ENCODE measurements around the gene TTLL5. TPM values are rescaled to one million over a fixed set of nuclear protein-coding genes. Genes with fewer than 3 reads are reported as not detected.

The TTLL5 gene
- polyA plus RNA-seq, 2 donors, result 10.5 to 10.6 TPM

DNA sequence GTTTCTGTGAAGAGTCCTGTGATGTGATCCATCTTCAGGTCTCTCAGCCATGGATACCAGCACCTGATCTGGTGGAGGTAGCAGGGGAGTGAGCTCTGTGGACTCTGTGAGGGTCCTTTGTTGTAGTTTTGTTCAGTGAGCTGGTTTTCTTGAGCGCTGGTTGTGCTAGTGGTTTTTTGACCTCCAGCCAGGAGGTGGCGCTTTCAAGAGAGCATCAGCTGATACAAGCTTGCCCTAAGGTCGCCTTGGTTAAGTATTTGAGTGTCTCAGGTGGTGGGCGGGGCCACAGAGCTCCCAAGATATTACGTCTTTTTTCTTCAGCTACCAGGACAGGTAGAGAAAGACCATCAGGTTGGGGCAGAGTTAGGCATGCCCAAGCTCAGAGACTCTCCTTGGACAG, 139.7 kb downstream of the TTLL5 start:
- Histone ChIP-seq H3K4me1 (ENCODE audit: control insufficient read depth in 2 of 2, insufficient read depth in 2 of 2, low read length in 1 of 2) (no peaks in the 10 kb centered on the region), H3K27ac (ENCODE audit: low read depth in 2 of 2, low read length in 1 of 2) (no peak overlapping the region), H3K27me3 (ENCODE audit: control insufficient read depth in 1 of 2, insufficient read depth in 2 of 2, low read length in 2 of 2) (no peaks in the 10 kb centered on the region)

DNA sequence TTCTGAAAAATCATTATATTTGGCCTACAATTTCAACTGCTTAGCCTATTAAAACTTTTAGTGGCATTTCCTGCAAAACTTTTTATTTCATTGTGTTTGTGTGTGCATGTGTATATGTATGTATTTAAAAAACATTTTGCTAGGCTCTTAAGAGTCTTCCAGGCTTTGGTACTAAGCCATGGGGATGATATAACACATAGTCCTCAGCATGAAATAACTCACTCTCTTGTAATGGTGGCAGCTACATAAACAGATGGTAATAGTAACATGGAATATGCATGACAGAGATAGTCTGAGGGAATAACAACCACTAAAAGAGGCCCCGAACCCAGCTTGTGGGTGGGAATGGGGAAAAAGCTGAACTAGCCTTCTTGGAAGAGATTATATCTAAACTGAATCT, 141.4 kb downstream of the TTLL5 start:
- Histone ChIP-seq H3K36me3 (ENCODE audit: control insufficient read depth in 2 of 2, insufficient read depth in 2 of 2, low read length in 1 of 2) (no peaks in the 10 kb centered on the region), H3K4me1 (ENCODE audit: control insufficient read depth in 2 of 2, insufficient read depth in 2 of 2, low read length in 1 of 2) (no peaks in the 10 kb centered on the region), H3K27me3 (ENCODE audit: control insufficient read depth in 1 of 2, insufficient read depth in 2 of 2, low read length in 2 of 2) (no peaks in the 10 kb centered on the region), H3K4me3 (ENCODE audit: low read depth in 1 of 2, low read length in 2 of 2) (no peak overlapping the region), H3K9me3 (ENCODE audit: control insufficient read depth in 2 of 2, insufficient read depth in 1 of 2, low read depth in 1 of 2, low read length in 1 of 2) (no peaks in the 10 kb centered on the region), H3K27ac (ENCODE audit: low read depth in 2 of 2, low read length in 1 of 2) (no peak overlapping the region)
- 93 to 94% methylated on average over 1 of the region's 1 CpG for WGBS, 2 donors

More for the DNA sequence above, 139.7 kb downstream of the TTLL5 start:
- no peaks in the 10 kb centered on the region for H3K36me3 ChIP-seq (ENCODE audit: control insufficient read depth in 2 of 2, insufficient read depth in 2 of 2, low read length in 1 of 2)
- 92 to 97% methylated on average over 5 of the region's 5 CpGs for WGBS, 2 donors
- no peaks in the 10 kb centered on the region for H3K9me3 ChIP-seq (ENCODE audit: control insufficient read depth in 2 of 2, insufficient read depth in 1 of 2, low read depth in 1 of 2, low read length in 1 of 2)
- H3K4me3 ChIP-seq (ENCODE audit: low read depth in 1 of 2, low read length in 2 of 2), result no peak overlapping the region

- Histone ChIP-seq H3K36me3 (ENCODE audit: control insufficient read depth in 2 of 2, insufficient read depth in 2 of 2, low read length in 1 of 2) (no peaks in the 10 kb centered on the region), H3K27me3 (ENCODE audit: control insufficient read depth in 1 of 2, insufficient read depth in 2 of 2, low read length in 2 of 2) (no peaks in the 10 kb centered on the region), H3K4me3 (ENCODE audit: low read depth in 1 of 2, low read length in 2 of 2) (no peak overlapping the region), H3K9me3 (ENCODE audit: control insufficient read depth in 2 of 2, insufficient read depth in 1 of 2, low read depth in 1 of 2, low read length in 1 of 2) (no peaks in the 10 kb centered on the region), H3K27ac (ENCODE audit: low read depth in 2 of 2, low read length in 1 of 2) (no peak overlapping the region), H3K4me1 (ENCODE audit: control insufficient read depth in 2 of 2, insufficient read depth in 2 of 2, low read length in 1 of 2) (no peaks in the 10 kb centered on the region)
- 71 to 79% methylated on average over 5 of the region's 5 CpGs for WGBS, 2 donors
Measured at GRCh38 chr14:75803765-75804164, 142.7 kb downstream of the TTLL5 start.

DNA sequence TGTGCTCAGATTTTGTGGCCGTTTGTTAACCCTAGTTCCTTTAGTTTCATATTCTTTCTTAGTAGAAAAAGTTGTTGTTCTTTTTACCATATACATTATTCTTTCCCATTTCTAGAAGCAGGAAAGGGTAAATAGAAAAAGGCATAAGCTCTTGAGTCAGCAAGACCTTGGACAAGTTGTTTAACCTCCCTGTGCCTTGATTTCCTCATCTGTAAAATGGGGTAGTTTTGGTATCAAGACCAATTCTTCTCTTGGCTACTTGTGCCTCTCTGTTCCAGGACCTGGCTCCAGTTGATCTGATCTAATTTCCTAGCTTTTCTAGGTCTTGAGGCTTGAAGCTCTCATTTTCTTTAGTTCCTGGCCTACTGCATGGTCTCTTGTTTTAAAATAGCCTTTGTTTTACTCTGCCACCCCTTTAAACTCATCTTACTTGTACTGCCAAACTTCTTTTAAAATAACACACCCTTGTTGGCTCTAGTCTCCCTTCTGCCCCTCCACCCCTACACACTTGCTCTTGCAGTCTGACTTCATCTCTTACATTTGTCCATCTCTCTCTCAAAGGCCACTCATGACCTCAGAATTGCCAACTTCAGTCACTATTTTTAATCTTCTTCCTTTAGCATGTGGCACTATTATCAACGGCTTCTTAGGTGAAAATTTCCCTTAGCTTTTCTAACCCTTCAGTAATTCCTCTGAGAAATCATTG, 143.7 kb downstream of the TTLL5 start:
- Histone ChIP-seq H3K27ac (ENCODE audit: low read depth in 2 of 2, low read length in 1 of 2) (no peak overlapping the region), H3K9me3 (ENCODE audit: control insufficient read depth in 2 of 2, insufficient read depth in 1 of 2, low read depth in 1 of 2, low read length in 1 of 2) (no peaks in the 10 kb centered on the region), H3K4me1 (ENCODE audit: control insufficient read depth in 2 of 2, insufficient read depth in 2 of 2, low read length in 1 of 2) (no peaks in the 10 kb centered on the region), H3K27me3 (ENCODE audit: control insufficient read depth in 1 of 2, insufficient read depth in 2 of 2, low read length in 2 of 2) (no peaks in the 10 kb centered on the region), H3K36me3 (ENCODE audit: control insufficient read depth in 2 of 2, insufficient read depth in 2 of 2, low read length in 1 of 2) (no peaks in the 10 kb centered on the region), H3K4me3 (ENCODE audit: low read depth in 1 of 2, low read length in 2 of 2) (no peak overlapping the region)
- WGBS, 2 donors, result 72 to 74% methylated on average over 2 of the region's 2 CpGs

DNA sequence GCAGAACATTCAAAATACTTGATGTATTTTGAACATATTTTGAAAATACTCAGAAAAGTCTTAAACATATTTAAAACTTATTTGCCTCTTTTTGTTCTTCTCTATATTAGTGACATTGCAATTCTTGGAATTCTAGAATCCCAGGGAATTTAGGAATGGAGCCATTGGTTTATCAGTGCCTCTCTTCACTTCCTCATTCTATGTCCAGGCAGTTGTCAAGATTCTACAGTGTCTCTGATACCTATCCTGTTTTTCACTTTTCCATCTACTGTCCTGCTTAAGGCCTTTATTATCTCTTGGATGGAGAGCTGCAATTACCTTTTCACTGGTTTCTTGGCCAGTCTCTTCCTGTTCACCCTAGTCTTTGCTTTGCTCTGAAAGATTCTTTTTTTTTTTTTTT, 144.6 kb downstream of the TTLL5 start:
- Histone ChIP-seq H3K36me3 (ENCODE audit: control insufficient read depth in 2 of 2, insufficient read depth in 2 of 2, low read length in 1 of 2) (no peaks in the 10 kb centered on the region), H3K27ac (ENCODE audit: low read depth in 2 of 2, low read length in 1 of 2) (no peak overlapping the region), H3K27me3 (ENCODE audit: control insufficient read depth in 1 of 2, insufficient read depth in 2 of 2, low read length in 2 of 2) (no peaks in the 10 kb centered on the region), H3K9me3 (ENCODE audit: control insufficient read depth in 2 of 2, insufficient read depth in 1 of 2, low read depth in 1 of 2, low read length in 1 of 2) (no peaks in the 10 kb centered on the region), H3K4me1 (ENCODE audit: control insufficient read depth in 2 of 2, insufficient read depth in 2 of 2, low read length in 1 of 2) (no peaks in the 10 kb centered on the region), H3K4me3 (ENCODE audit: low read depth in 1 of 2, low read length in 2 of 2) (no peak overlapping the region)

GRCh38 chr14:75806352-75806832, 145.3 kb downstream of the TTLL5 start:
- Histone ChIP-seq H3K27ac (ENCODE audit: low read depth in 2 of 2, low read length in 1 of 2) (no peak overlapping the region), H3K27me3 (ENCODE audit: control insufficient read depth in 1 of 2, insufficient read depth in 2 of 2, low read length in 2 of 2) (no peaks in the 10 kb centered on the region), H3K9me3 (ENCODE audit: control insufficient read depth in 2 of 2, insufficient read depth in 1 of 2, low read depth in 1 of 2, low read length in 1 of 2) (no peaks in the 10 kb centered on the region), H3K4me1 (ENCODE audit: control insufficient read depth in 2 of 2, insufficient read depth in 2 of 2, low read length in 1 of 2) (no peaks in the 10 kb centered on the region), H3K4me3 (ENCODE audit: low read depth in 1 of 2, low read length in 2 of 2) (no peak overlapping the region), H3K36me3 (ENCODE audit: control insufficient read depth in 2 of 2, insufficient read depth in 2 of 2, low read length in 1 of 2) (no peaks in the 10 kb centered on the region)
- WGBS, 2 donors, result 77 to 81% methylated on average over 2 of the region's 2 CpGs

- no peaks in the 10 kb centered on the region for H3K36me3 ChIP-seq (ENCODE audit: control insufficient read depth in 2 of 2, insufficient read depth in 2 of 2, low read length in 1 of 2)
- no peaks in the 10 kb centered on the region for H3K4me1 ChIP-seq (ENCODE audit: control insufficient read depth in 2 of 2, insufficient read depth in 2 of 2, low read length in 1 of 2)
- H3K9me3 ChIP-seq (ENCODE audit: control insufficient read depth in 2 of 2, insufficient read depth in 1 of 2, low read depth in 1 of 2, low read length in 1 of 2), result no peaks in the 10 kb centered on the region
- H3K27me3 ChIP-seq (ENCODE audit: control insufficient read depth in 1 of 2, insufficient read depth in 2 of 2, low read length in 2 of 2), result no peaks in the 10 kb centered on the region
- H3K4me3 ChIP-seq (ENCODE audit: low read depth in 1 of 2, low read length in 2 of 2), result no peak overlapping the region
- 94% methylated on average over 6 of the region's 6 CpGs for WGBS, 2 donors
- no peak overlapping the region for H3K27ac ChIP-seq (ENCODE audit: low read depth in 2 of 2, low read length in 1 of 2)
Measured at GRCh38 chr14:75807667-75808360, 146.8 kb downstream of the TTLL5 start.

DNA sequence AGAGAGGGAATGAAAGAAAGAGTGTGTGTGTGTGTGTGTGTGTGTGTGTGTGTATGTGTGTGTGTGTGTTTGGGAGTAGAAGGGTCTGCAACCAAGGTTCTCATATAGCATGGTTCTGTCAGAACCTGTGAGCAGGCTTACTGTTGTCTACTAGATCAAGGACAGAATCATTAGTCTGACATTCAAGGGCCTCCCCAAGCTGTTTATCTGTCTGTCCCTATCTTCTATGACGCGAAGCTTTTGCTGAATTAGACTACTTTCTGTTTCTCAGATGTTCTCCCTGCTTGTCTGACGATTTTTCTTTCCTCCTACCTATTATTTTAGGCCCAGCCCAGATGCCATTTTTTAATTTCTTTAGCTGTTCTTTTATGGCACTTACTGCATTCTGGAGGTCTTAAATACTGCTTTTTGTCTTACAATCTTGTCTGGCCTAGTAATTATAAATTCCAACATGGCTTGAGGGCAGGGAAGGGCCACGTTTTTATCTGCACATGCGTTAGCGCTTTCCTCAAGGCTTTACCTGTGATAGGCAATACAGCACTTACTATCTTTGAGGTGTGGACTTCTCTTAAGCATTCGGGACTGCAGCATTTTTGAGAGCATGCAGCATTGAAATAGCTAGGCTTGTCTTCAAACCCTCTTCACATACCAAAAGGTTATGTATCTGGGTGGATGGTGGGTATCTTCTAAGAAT, 150.2 kb downstream of the TTLL5 start:
- no peaks in the 10 kb centered on the region for H3K27me3 ChIP-seq (ENCODE audit: control insufficient read depth in 1 of 2, insufficient read depth in 2 of 2, low read length in 2 of 2)
- H3K4me1 ChIP-seq (ENCODE audit: control insufficient read depth in 2 of 2, insufficient read depth in 2 of 2, low read length in 1 of 2), result no peaks in the 10 kb centered on the region
- 64 to 80% methylated on average over 7 of the region's 7 CpGs for WGBS, 2 donors
- no peak overlapping the region for H3K4me3 ChIP-seq (ENCODE audit: low read depth in 1 of 2, low read length in 2 of 2)
- no peak overlapping the region for H3K27ac ChIP-seq (ENCODE audit: low read depth in 2 of 2, low read length in 1 of 2)
- H3K36me3 ChIP-seq (ENCODE audit: control insufficient read depth in 2 of 2, insufficient read depth in 2 of 2, low read length in 1 of 2), result no peaks in the 10 kb centered on the region
- H3K9me3 ChIP-seq (ENCODE audit: control insufficient read depth in 2 of 2, insufficient read depth in 1 of 2, low read depth in 1 of 2, low read length in 1 of 2), result no peaks in the 10 kb centered on the region

DNA sequence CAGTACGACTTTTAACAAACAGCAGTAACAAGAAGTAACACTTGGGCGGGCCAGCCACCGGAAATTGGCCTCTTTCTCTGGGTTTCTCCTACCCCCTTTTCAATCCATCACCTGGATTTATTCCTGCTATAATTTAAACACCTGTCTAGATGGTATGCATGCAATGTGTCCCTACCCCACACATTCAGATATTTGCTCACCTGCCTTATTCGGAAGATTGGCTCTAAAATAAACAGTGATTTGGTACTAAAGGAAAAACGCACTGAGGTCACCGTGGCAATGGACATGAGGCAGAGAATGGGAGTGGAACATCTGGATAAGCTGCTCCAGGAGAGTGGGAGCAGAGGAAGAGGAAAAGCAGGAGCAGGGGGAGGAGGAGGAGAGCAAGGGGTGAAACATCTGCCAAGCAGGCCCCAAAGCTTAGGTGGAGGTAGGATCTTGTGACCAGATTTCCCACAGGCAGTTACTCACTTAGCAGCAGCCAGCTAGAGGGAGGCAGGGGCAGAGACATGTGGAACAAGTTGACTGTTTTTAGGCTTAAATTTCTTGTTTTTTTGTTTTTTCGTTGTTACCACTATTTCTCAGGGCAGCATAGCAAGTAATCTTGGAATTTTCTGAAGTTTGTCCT, 150.9 kb downstream of the TTLL5 start:
- Histone ChIP-seq H3K4me3 (ENCODE audit: low read depth in 1 of 2, low read length in 2 of 2) (no peak overlapping the region), H3K4me1 (ENCODE audit: control insufficient read depth in 2 of 2, insufficient read depth in 2 of 2, low read length in 1 of 2) (no peaks in the 10 kb centered on the region), H3K27ac (ENCODE audit: low read depth in 2 of 2, low read length in 1 of 2) (no peak overlapping the region), H3K27me3 (ENCODE audit: control insufficient read depth in 1 of 2, insufficient read depth in 2 of 2, low read length in 2 of 2) (no peaks in the 10 kb centered on the region), H3K36me3 (ENCODE audit: control insufficient read depth in 2 of 2, insufficient read depth in 2 of 2, low read length in 1 of 2) (no peaks in the 10 kb centered on the region), H3K9me3 (ENCODE audit: control insufficient read depth in 2 of 2, insufficient read depth in 1 of 2, low read depth in 1 of 2, low read length in 1 of 2) (no peaks in the 10 kb centered on the region)
- WGBS, 2 donors, result 62 to 73% methylated on average over 7 of the region's 7 CpGs
